H9 (cell line): Measurements from ENCODE around the gene PI4K2A. TPM values are rescaled to one million over a fixed set of nuclear protein-coding genes. Genes with fewer than 3 reads are reported as not detected.

ENCODE experiments used
- DNase-seq: peaks from one replicate; pipeline ENCODE4 v3.0.0-alpha.2; 2017
- H2AFZ ChIP-seq: one replicate; pipeline ENCODE4 v1.6.1; 2013; ENCODE audit warnings: mild to moderate bottlenecking, low read length, control low read depth, moderate library complexity
- H2AK5ac ChIP-seq: 2 replicates; pipeline ENCODE4 v1.6.1; 2013; ENCODE audit warnings: low read length, control low read depth, mixed read lengths; ENCODE audit not compliant: insufficient read length
- H2BK120ac ChIP-seq: one replicate; pipeline ENCODE4 v1.6.1; 2013; ENCODE audit warnings: low read depth, mild to moderate bottlenecking, low read length, control low read depth, inconsistent platforms; ENCODE audit not compliant: poor library complexity, severe bottlenecking
- H2BK12ac ChIP-seq: 2 replicates; pipeline ENCODE4 v1.6.1; 2013; ENCODE audit warnings: low read length, control low read depth, mixed read lengths, low read depth; ENCODE audit not compliant: insufficient read length
- H2BK15ac ChIP-seq: 2 replicates; pipeline ENCODE4 v1.6.1; 2013; ENCODE audit warnings: low read depth, low read length, control low read depth
- H2BK20ac ChIP-seq: one replicate; pipeline ENCODE4 v1.6.1; 2013; ENCODE audit warnings: low read depth, mild to moderate bottlenecking, low read length, control low read depth, inconsistent platforms; ENCODE audit not compliant: poor library complexity, severe bottlenecking
- H2BK5ac ChIP-seq: 2 replicates; pipeline ENCODE4 v1.6.1; 2013; ENCODE audit warnings: low read length, control low read depth, mixed read lengths; ENCODE audit not compliant: insufficient read length
- H3K14ac ChIP-seq: 2 replicates; pipeline ENCODE4 v1.6.1; 2013; ENCODE audit warnings: low read length, control low read depth; ENCODE audit not compliant: insufficient read depth
- H3K18ac ChIP-seq: 2 replicates; pipeline ENCODE4 v1.6.1; 2013; ENCODE audit warnings: low read depth, mild to moderate bottlenecking, mixed read lengths, low read length, control low read depth; ENCODE audit not compliant: insufficient read length
- H3K23ac ChIP-seq: 2 replicates; pipeline ENCODE4 v1.6.1; 2013; ENCODE audit warnings: low read length, control low read depth, mixed read lengths, low read depth; ENCODE audit not compliant: insufficient read length
- H3K23me2 ChIP-seq: 2 replicates; pipeline ENCODE4 v1.6.1; 2013; ENCODE audit warnings: low read depth, mild to moderate bottlenecking, mixed read lengths, low read length, control low read depth; ENCODE audit not compliant: insufficient read length, poor library complexity, severe bottlenecking
- H3K27ac ChIP-seq: 2 replicates; pipeline ENCODE4 v1.5.1; 2013; ENCODE audit warnings: low read length, control low read depth, mixed read lengths, low read depth; ENCODE audit not compliant: insufficient read length
- H3K27me3 ChIP-seq: 2 replicates; pipeline ENCODE4 v1.6.1; 2013; ENCODE audit warnings: low read length, control low read depth, inconsistent platforms; ENCODE audit not compliant: insufficient read depth
- H3K4ac ChIP-seq: 2 replicates; pipeline ENCODE4 v1.6.1; 2013; ENCODE audit warnings: low read depth, mild to moderate bottlenecking, control low read depth, inconsistent platforms, low read length, moderate library complexity
- H3K4me1 ChIP-seq: 2 replicates; pipeline ENCODE4 v1.6.1; 2013; ENCODE audit warnings: low read length, control low read depth, inconsistent platforms; ENCODE audit not compliant: insufficient read depth
- H3K4me2 ChIP-seq: 2 replicates; pipeline ENCODE4 v1.6.1; 2013; ENCODE audit warnings: low read length, control low read depth, mixed read lengths; ENCODE audit not compliant: insufficient read length, insufficient read depth
- H3K56ac ChIP-seq: 2 replicates; pipeline ENCODE4 v1.6.1; 2013; ENCODE audit warnings: low read depth, mild to moderate bottlenecking, mixed read lengths, low read length, control low read depth; ENCODE audit not compliant: insufficient read length
- H3K79me1 ChIP-seq: 2 replicates; pipeline ENCODE4 v1.6.1; 2013; ENCODE audit warnings: low read depth, mild to moderate bottlenecking, moderate library complexity, low read length, control low read depth, inconsistent platforms; ENCODE audit not compliant: insufficient read depth, poor library complexity, severe bottlenecking
- H3K79me2 ChIP-seq: 2 replicates; pipeline ENCODE4 v1.6.1; 2013; ENCODE audit warnings: low read length, control low read depth, inconsistent platforms; ENCODE audit not compliant: insufficient read depth
- H3K9ac ChIP-seq: 2 replicates; pipeline ENCODE4 v1.6.1; 2013; ENCODE audit warnings: low read length, control low read depth, mixed read lengths; ENCODE audit not compliant: insufficient read length; ENCODE audit errors: extremely low read depth
- H3K9me3 ChIP-seq: one replicate; pipeline ENCODE4 v1.6.1; 2013; ENCODE audit warnings: low read depth, low read length, inconsistent platforms; ENCODE audit not compliant: control insufficient read depth
- H3T11ph ChIP-seq: one replicate; pipeline ENCODE4 v1.6.1; 2013; ENCODE audit warnings: mild to moderate bottlenecking, low read length, control low read depth, inconsistent platforms
- H4K20me1 ChIP-seq: one replicate; pipeline ENCODE4 v1.6.1; 2013; ENCODE audit not compliant: control insufficient read depth, insufficient read length, insufficient read depth
- H4K5ac ChIP-seq: 2 replicates; pipeline ENCODE4 v1.6.1; 2013; ENCODE audit warnings: low read depth, mild to moderate bottlenecking, mixed read lengths, low read length, control low read depth; ENCODE audit not compliant: insufficient read length
- H4K8ac ChIP-seq: replicated peaks from 2 replicates; pipeline ENCODE4 v1.6.1; 2013; ENCODE audit warnings: low read length, control low read depth, mixed read lengths, low read depth; ENCODE audit not compliant: insufficient read length
- H4K91ac ChIP-seq: 2 replicates; pipeline ENCODE4 v1.6.1; 2013; ENCODE audit warnings: low read depth, mild to moderate bottlenecking, moderate library complexity, mixed read lengths, low read length, control low read depth; ENCODE audit not compliant: insufficient read length
- H3K27ac Mint-ChIP-seq, 3 experiments: 2 replicates in 2 of 3; 3 replicates in 1 of 3; pipeline ENCODE4 v1.8.0; 2020 to 2021; ENCODE audit warnings: mixed read lengths in 3 of 3, mild to moderate bottlenecking in 1 of 3, moderate library complexity in 1 of 3
- H3K27me3 Mint-ChIP-seq: 2 replicates; pipeline ENCODE4 v1.8.0; 2021; ENCODE audit warnings: low read depth, mild to moderate bottlenecking, moderate library complexity, mixed read lengths
- H3K36me3 Mint-ChIP-seq, 3 experiments: 2 replicates in 2 of 3; 3 replicates in 1 of 3; pipeline ENCODE4 v1.8.0; 2020 to 2021; ENCODE audit warnings: low read depth in 3 of 3, mixed read lengths in 3 of 3; ENCODE audit not compliant: insufficient read depth in 1 of 3
- H3K4me1 Mint-ChIP-seq, 2 experiments: 2 replicates each; pipeline ENCODE4 v1.8.0; 2020; ENCODE audit warnings: mixed read lengths in 2 of 2
- H3K4me3 Mint-ChIP-seq, 2 experiments: 2 replicates in 1 of 2; 3 replicates in 1 of 2; pipeline ENCODE4 v1.8.0; 2020 to 2021; ENCODE audit warnings: mild to moderate bottlenecking in 2 of 2, mixed read lengths in 2 of 2, moderate library complexity in 1 of 2
- H3K9me3 Mint-ChIP-seq, 2 experiments: 2 replicates in 1 of 2; 3 replicates in 1 of 2; pipeline ENCODE4 v1.8.0; 2020; ENCODE audit warnings: mild to moderate bottlenecking in 2 of 2, mixed read lengths in 2 of 2, moderate library complexity in 1 of 2
- CTCF ChIP-seq: fragments of 200-600 bp; sonication (generic); conservative IDR thresholded peaks from 3 replicates; pipeline ENCODE4 v1.8.0; 2021; ENCODE audit warnings: antibody characterized with exemption, mild to moderate bottlenecking
- WGBS: extraction: QIAGEN DNeasy Blood & Tissue Kit; methylation state at CpG from one replicate; pipeline ENCODE4 v1.1.7; 2013; ENCODE audit warnings: missing lambda C conversion rate, low lambda C conversion rate, mixed read lengths; ENCODE audit not compliant: insufficient read length; ENCODE audit errors: extremely low coverage; 5-methylcytosine and 5-hydroxymethylcytosine counted together
- total RNA-seq: library from RNA; stranded (reverse); gene quantifications from 2 replicates; pipeline ENCODE4 v1.2.1, GENCODE V29; 2021

PI4K2A gene
- total RNA-seq, 1 experiment from 2014 or later = 30.9 TPM

GRCh38 chr10:97686301-97686961 lies 46.0 kb downstream of the PI4K2A start:
- no peak overlapping the region for H2BK12ac ChIP-seq
- peaks cover 10% of the 10 kb centered on the region for H3K23me2 ChIP-seq
- H3K9ac ChIP-seq = peak overlapping the region; percentile 52
- H4K20me1 ChIP-seq = no peaks in the 10 kb centered on the region
- H4K91ac ChIP-seq = no peak overlapping the region
- H2AK5ac ChIP-seq = no peak overlapping the region
- H3K4ac ChIP-seq = no peak overlapping the region
- no peaks in the 10 kb centered on the region for H3K79me1 ChIP-seq
- H3K79me2 ChIP-seq = no peaks in the 10 kb centered on the region
- Mint-ChIP-seq H3K36me3 (no peaks in the 10 kb centered on the region; a peak in 2 of 7 replicates), H3K27me3 (peaks cover 12% of the 10 kb centered on the region), H3K4me1 (peaks cover 27% of the 10 kb centered on the region in 2 experiments), H3K9me3 (no peaks in the 10 kb centered on the region), H3K4me3 (peak overlapping the region; percentile 82 to 93), H3K27ac (peak overlapping the region in 1 of 3 experiments; percentile 81; a peak in 2 of 7 replicates)
- H2BK5ac ChIP-seq = no peak overlapping the region
- no peak for DNase-seq
- H2BK20ac ChIP-seq = no peak overlapping the region
- no peak overlapping the region for H3K27ac ChIP-seq
- H3K27me3 ChIP-seq = no peaks in the 10 kb centered on the region; the same call in 1 of the 2 replicates
- H3T11ph ChIP-seq = no peak overlapping the region
- peak overlapping the region; percentile 75 for H3K18ac ChIP-seq
- WGBS = no CpG with 5 or more reads among the region's 14 CpGs
- H4K8ac ChIP-seq = no peak overlapping the region
- TF ChIP-seq CTCF = no peak
- H3K9me3 ChIP-seq = no peaks in the 10 kb centered on the region
- H2BK15ac ChIP-seq = no peak overlapping the region
- peaks cover 4% of the 10 kb centered on the region; the same call in 1 of the 2 replicates for H3K4me1 ChIP-seq
- no peak overlapping the region for H3K56ac ChIP-seq
- no peak overlapping the region for H3K23ac ChIP-seq
- peak overlapping the region; percentile 75 for H3K4me2 ChIP-seq
- no peak overlapping the region for H4K5ac ChIP-seq
- H3K14ac ChIP-seq = 0 out of 2 replicates have a peak overlapping the region, but pooled peaks have one; percentile 10
- H2BK120ac ChIP-seq = no peak overlapping the region
- H2AFZ ChIP-seq = no peak overlapping the region
